Trophoblast cell (in vitro differentiated cells and primary cell): Measurements from ENCODE around the gene MAGEA9B.
"Not testable (repeated sequence)": the region's sequence is repeated elsewhere in the genome, so short reads cannot be mapped to it uniquely, and the experiment has no call there.

Source experiments
- DNase-seq, 2 donors: peaks; one replicate each; pipeline ENCODE4 v3.0.0-alpha.2; 2016
- H2AFZ ChIP-seq: 2 replicates; pipeline ENCODE4 v1.6.1; 2013; ENCODE audit warnings: low read length, moderate library complexity, mild to moderate bottlenecking; ENCODE audit not compliant: insufficient read depth, poor library complexity
- H2AK5ac ChIP-seq: 2 replicates; pipeline ENCODE4 v1.6.1; 2013; ENCODE audit warnings: mild to moderate bottlenecking, low read length
- H2BK120ac ChIP-seq: 2 replicates; pipeline ENCODE4 v1.6.1; 2013; ENCODE audit warnings: low read length, mild to moderate bottlenecking, moderate library complexity; ENCODE audit not compliant: insufficient read depth, poor library complexity
- H2BK12ac ChIP-seq: 2 replicates; pipeline ENCODE4 v1.6.1; 2013; ENCODE audit warnings: mild to moderate bottlenecking, low read length, moderate library complexity
- H2BK5ac ChIP-seq: 2 replicates; pipeline ENCODE4 v1.6.1; 2013; ENCODE audit warnings: low read length, low read depth, moderate library complexity, mild to moderate bottlenecking; ENCODE audit not compliant: poor library complexity
- H3K14ac ChIP-seq: 2 replicates; pipeline ENCODE4 v1.6.1; 2013; ENCODE audit warnings: mild to moderate bottlenecking, low read length
- H3K18ac ChIP-seq: 2 replicates; pipeline ENCODE4 v1.6.1; 2013; ENCODE audit warnings: mild to moderate bottlenecking, low read length
- H3K23ac ChIP-seq: 2 replicates; pipeline ENCODE4 v1.6.1; 2013; ENCODE audit warnings: low read length
- H3K27ac ChIP-seq: 2 replicates; pipeline ENCODE4 v1.5.1; 2013; ENCODE audit warnings: low read depth, mild to moderate bottlenecking, inconsistent platforms, low read length, moderate library complexity
- H3K27me3 ChIP-seq: 2 replicates; pipeline ENCODE4 v1.6.1; 2013; ENCODE audit warnings: inconsistent platforms, mild to moderate bottlenecking, low read length, moderate library complexity; ENCODE audit not compliant: insufficient read depth
- H3K36me3 ChIP-seq, 2 experiments: 1 replicate in 1 of 2; 2 replicates in 1 of 2; pipeline ENCODE4 v1.6.1; 2013; ENCODE audit warnings: low read length in 2 of 2, mild to moderate bottlenecking in 2 of 2, moderate library complexity in 1 of 2; ENCODE audit not compliant: insufficient read depth in 2 of 2, control insufficient read depth in 1 of 2
- H3K4ac ChIP-seq: 2 replicates; pipeline ENCODE4 v1.6.1; 2013; ENCODE audit warnings: low read depth, mild to moderate bottlenecking, low read length, moderate library complexity
- H3K4me1 ChIP-seq, 2 experiments: 1 replicate in 1 of 2; 2 replicates in 1 of 2; pipeline ENCODE4 v1.6.1; 2013; ENCODE audit warnings: low read length in 2 of 2, mild to moderate bottlenecking in 2 of 2, moderate library complexity in 1 of 2; ENCODE audit not compliant: insufficient read depth in 2 of 2, control insufficient read depth in 1 of 2
- H3K4me2 ChIP-seq: 2 replicates; pipeline ENCODE4 v1.6.1; 2013; ENCODE audit warnings: inconsistent platforms, mild to moderate bottlenecking, low read length, moderate library complexity
- H3K4me3 ChIP-seq: 2 replicates; pipeline ENCODE4 v1.5.1; 2013; ENCODE audit warnings: mild to moderate bottlenecking, low read depth, low read length, inconsistent platforms
- H3K79me1 ChIP-seq: one replicate; pipeline ENCODE4 v1.6.1; 2013; ENCODE audit warnings: low read length
- H3K79me2 ChIP-seq: 2 replicates; pipeline ENCODE4 v1.6.1; 2013; ENCODE audit warnings: low read length, mild to moderate bottlenecking; ENCODE audit not compliant: control insufficient read depth, insufficient read depth, poor library complexity
- H3K9ac ChIP-seq: 2 replicates; pipeline ENCODE4 v1.6.1; 2013; ENCODE audit warnings: mild to moderate bottlenecking, low read length
- H3K9me3 ChIP-seq: 2 replicates; pipeline ENCODE4 v1.6.1; 2013; ENCODE audit warnings: low read depth, mild to moderate bottlenecking, control low read depth, inconsistent platforms, low read length; ENCODE audit not compliant: insufficient read depth
- H4K12ac ChIP-seq: 2 replicates; pipeline ENCODE4 v1.6.1; 2013; ENCODE audit warnings: low read depth, mild to moderate bottlenecking, low read length, moderate library complexity
- H4K8ac ChIP-seq: 2 replicates; pipeline ENCODE4 v1.6.1; 2013; ENCODE audit warnings: low read depth, mild to moderate bottlenecking, low read length, moderate library complexity
- H4K91ac ChIP-seq: one replicate; pipeline ENCODE4 v1.6.1; 2013; ENCODE audit warnings: low read depth, mild to moderate bottlenecking, low read length, moderate library complexity
- WGBS: extraction: QIAGEN DNeasy Blood & Tissue Kit; methylation state at CpG from one replicate; pipeline ENCODE4 v1.1.7; 2013; ENCODE audit warnings: missing lambda C conversion rate; ENCODE audit not compliant: insufficient read length, insufficient coverage; ENCODE audit errors: extremely low coverage; 5-methylcytosine and 5-hydroxymethylcytosine counted together

The MAGEA9B gene

GRCh38 chrX:149595214-149595613, 8.0 kb upstream of the MAGEA9B start, which contains the start of gene HSFX2:
TSS of gene HSFX2 (minus strand) at chrX:149595314. CDS start at chrX:149594700, 614 bp downstream.
- H4K91ac ChIP-seq, H3K14ac ChIP-seq, H3K23ac ChIP-seq, H3K4ac ChIP-seq, H4K8ac ChIP-seq, H3K9ac ChIP-seq, H2AK5ac ChIP-seq, H2BK12ac ChIP-seq, H3K18ac ChIP-seq, H3K27ac ChIP-seq, H4K12ac ChIP-seq, H3K4me1 ChIP-seq, H2BK120ac ChIP-seq, H3K9me3 ChIP-seq, H3K4me3 ChIP-seq, H3K79me2 ChIP-seq, H2AFZ ChIP-seq, H3K27me3 ChIP-seq, H3K4me2 ChIP-seq, H2BK5ac ChIP-seq, H3K79me1 ChIP-seq, H3K36me3 ChIP-seq, DNase-seq: not testable (repeated sequence)
- WGBS: no CpG with 5 or more reads among the region's 17 CpGs

- not testable (repeated sequence) for H2BK5ac ChIP-seq, H3K4ac ChIP-seq, H3K9me3 ChIP-seq, H3K9ac ChIP-seq, H4K91ac ChIP-seq, H3K23ac ChIP-seq, H4K8ac ChIP-seq, H3K4me3 ChIP-seq, DNase-seq, H3K14ac ChIP-seq, H2AK5ac ChIP-seq, H2AFZ ChIP-seq, H3K36me3 ChIP-seq, H3K27me3 ChIP-seq, H3K27ac ChIP-seq, H4K12ac ChIP-seq, H3K18ac ChIP-seq, H3K4me2 ChIP-seq, H3K4me1 ChIP-seq, H3K79me2 ChIP-seq, H3K79me1 ChIP-seq, H2BK12ac ChIP-seq, H2BK120ac ChIP-seq
- WGBS: no CpG with 5 or more reads among the region's 7 CpGs
These were observed 3.7 kb upstream of the MAGEA9B start for GRCh38 chrX:149590993-149591392.

GRCh38 chrX:149585631-149586030, 1.6 kb downstream of the MAGEA9B start:
- H2AFZ ChIP-seq, H2BK5ac ChIP-seq, DNase-seq, H2BK120ac ChIP-seq, H3K79me1 ChIP-seq, H3K36me3 ChIP-seq, H3K27ac ChIP-seq, H3K9me3 ChIP-seq, H3K4ac ChIP-seq, H3K79me2 ChIP-seq, H2BK12ac ChIP-seq, H4K91ac ChIP-seq, H3K9ac ChIP-seq, H4K12ac ChIP-seq, H3K14ac ChIP-seq, H3K27me3 ChIP-seq, H3K4me2 ChIP-seq, H2AK5ac ChIP-seq, H3K23ac ChIP-seq, H3K4me3 ChIP-seq, H4K8ac ChIP-seq, H3K18ac ChIP-seq, H3K4me1 ChIP-seq: not testable (repeated sequence)
- no CpG with 5 or more reads among the region's 17 CpGs for WGBS

- H4K8ac ChIP-seq, H2AK5ac ChIP-seq, H3K36me3 ChIP-seq, H3K9me3 ChIP-seq, H3K4ac ChIP-seq, H3K27me3 ChIP-seq, H4K91ac ChIP-seq, H3K4me3 ChIP-seq, DNase-seq, H4K12ac ChIP-seq, H3K27ac ChIP-seq, H3K9ac ChIP-seq, H3K79me1 ChIP-seq, H2AFZ ChIP-seq, H3K23ac ChIP-seq, H2BK120ac ChIP-seq, H2BK5ac ChIP-seq, H3K14ac ChIP-seq, H3K4me2 ChIP-seq, H3K79me2 ChIP-seq, H2BK12ac ChIP-seq, H3K4me1 ChIP-seq, H3K18ac ChIP-seq: not testable (repeated sequence)
- WGBS: no CpG with 5 or more reads among the region's 1 CpG
These were observed 13.8 kb downstream of the MAGEA9B start for GRCh38 chrX:149573456-149573855.
